Mucosa of stomach (tissue), 1 donor: ENCODE data around the gene EMC10.
"Not testable (repeated sequence)": the region's sequence is repeated elsewhere in the genome, so short reads cannot be mapped to it uniquely, and the experiment has no call there.

Source experiments
- H3K27me3 ChIP-seq: one replicate; pipeline ENCODE4 v1.7.0; 2013; ENCODE audit warnings: mild to moderate bottlenecking, low read length; ENCODE audit not compliant: control insufficient read depth, insufficient read depth
- H3K36me3 ChIP-seq: one replicate; pipeline ENCODE4 v1.7.0; 2013; ENCODE audit warnings: low read length; ENCODE audit not compliant: control insufficient read depth, insufficient read depth
- H3K4me1 ChIP-seq: one replicate; pipeline ENCODE4 v1.7.0; 2013; ENCODE audit warnings: mild to moderate bottlenecking, low read length; ENCODE audit not compliant: control insufficient read depth, insufficient read depth
- H3K4me3 ChIP-seq: one replicate; pipeline ENCODE4 v1.7.0; 2013; ENCODE audit warnings: low read length
- H3K9ac ChIP-seq: one replicate; pipeline ENCODE4 v1.7.0; 2013; ENCODE audit warnings: mild to moderate bottlenecking, low read length, moderate library complexity
- H3K9me3 ChIP-seq: one replicate; pipeline ENCODE4 v1.7.0; 2013; ENCODE audit warnings: mild to moderate bottlenecking, low read length, moderate library complexity; ENCODE audit not compliant: control insufficient read depth
- donor health status: Pancreatic carcinoma.

EMC10 gene

DNA sequence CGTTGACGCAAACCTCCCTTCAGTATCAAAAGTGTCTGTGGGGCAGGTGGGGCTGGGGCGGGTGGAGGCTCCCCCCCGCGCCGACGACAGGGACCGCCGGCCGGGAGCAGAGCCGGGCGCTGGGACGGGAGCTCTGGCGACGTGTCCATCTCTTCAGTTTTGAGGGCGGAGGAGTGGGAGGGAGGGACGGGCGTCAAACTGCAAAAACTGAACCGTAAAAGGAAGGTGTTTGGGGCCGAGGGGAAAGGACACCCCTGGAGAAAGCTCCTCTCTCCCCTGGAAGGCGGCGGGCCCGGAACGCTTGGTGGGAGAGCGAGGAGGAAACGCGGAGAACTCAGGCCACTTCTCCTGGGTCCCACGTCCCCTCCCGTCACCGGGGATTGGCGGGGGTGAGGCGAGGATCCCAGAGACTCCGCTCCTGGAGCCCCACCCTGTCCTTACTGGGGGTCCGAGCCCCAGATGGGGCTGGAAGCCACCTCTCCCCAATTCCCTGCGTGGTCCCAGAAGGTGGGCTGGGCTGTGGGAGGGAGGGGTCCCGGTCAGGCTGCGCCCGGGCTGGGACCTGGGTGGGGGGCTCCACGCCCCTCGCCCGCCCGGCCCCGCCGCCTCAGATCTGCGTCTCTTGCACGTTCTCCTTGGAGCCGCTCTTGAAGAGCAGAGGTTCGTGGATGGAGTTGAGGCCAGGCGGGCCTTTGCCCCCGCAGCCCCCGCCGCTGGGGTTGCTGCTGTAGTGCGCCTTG is 40.8 kb downstream of the EMC10 start:
- no peaks in the 10 kb centered on the region for H3K36me3 ChIP-seq
- H3K9me3 ChIP-seq, result no peaks in the 10 kb centered on the region
- no peak overlapping the region for H3K9ac ChIP-seq
- no peaks in the 10 kb centered on the region for H3K4me1 ChIP-seq
- no peaks in the 10 kb centered on the region for H3K27me3 ChIP-seq
- H3K4me3 ChIP-seq, result no peak overlapping the region

DNA sequence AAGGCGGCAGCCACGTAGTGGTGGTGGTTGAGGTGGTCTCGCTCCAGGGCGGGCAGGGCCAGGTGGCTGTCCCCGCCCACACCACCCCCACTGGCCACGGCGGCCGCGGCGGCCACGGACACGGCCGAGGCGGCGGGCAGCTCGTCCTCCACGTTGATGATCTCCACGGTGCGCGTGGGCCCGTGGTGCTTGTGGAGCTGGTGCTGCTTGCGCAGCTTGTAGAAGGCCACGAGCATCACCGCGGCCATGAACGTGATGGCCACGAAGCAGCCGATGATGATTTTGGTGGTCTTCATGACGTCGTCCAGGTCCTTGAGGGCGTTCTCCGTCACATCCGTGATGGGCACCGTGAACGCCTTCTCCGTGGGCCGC is 41.4 kb downstream of the EMC10 start:
- H3K4me3 ChIP-seq, result no peak overlapping the region
- H3K4me1 ChIP-seq, result no peaks in the 10 kb centered on the region
- no peaks in the 10 kb centered on the region for H3K36me3 ChIP-seq
- H3K27me3 ChIP-seq, result no peaks in the 10 kb centered on the region
- H3K9ac ChIP-seq, result no peak overlapping the region
- H3K9me3 ChIP-seq, result no peaks in the 10 kb centered on the region

DNA sequence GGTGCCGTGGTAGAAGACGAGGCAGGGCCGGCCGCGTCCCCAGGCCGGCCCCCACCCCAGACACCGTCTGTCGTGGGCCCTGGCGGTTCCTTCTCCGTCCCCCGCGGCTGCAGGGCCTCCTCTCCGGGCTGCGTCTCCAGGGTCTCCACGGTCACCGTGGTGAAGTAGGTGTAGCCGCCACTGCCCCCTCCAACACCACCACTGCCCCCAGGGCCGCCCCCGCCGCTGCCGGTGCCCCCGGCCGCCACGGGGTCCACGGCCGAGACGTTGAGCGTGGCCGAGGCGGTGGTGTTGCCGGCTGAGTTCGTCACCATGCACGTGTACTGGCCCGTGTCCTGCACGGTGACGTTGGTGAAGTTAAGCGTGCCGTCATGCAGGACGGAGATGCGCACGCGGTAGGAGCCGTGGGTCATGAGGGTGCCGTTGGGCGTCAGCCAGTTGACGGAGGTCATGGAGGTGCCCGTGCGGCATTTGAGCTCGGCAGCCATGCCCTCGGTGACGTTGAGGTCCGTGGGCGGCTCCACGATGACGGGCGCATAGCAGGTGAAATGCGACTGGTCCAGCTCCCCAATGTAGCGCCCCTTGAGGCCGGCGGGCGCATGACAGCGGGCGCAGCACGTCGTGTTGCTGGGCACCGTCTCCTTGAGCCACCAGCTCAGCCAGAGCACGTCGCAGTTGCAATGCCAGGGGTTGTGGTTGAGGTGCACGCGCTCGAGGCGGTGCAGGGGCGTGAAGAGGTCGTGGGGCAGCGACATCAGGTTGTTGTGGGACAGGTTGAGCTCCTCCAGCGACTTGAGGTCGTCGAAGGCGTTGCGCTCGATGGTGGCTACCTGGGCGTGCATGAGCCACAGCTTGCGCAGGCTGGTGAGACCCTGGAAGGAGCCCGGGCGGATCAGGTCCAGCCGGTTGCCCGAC is 42.0 kb downstream of the EMC10 start:
- no peak overlapping the region for H3K9ac ChIP-seq
- H3K9me3 ChIP-seq, result no peaks in the 10 kb centered on the region
- H3K36me3 ChIP-seq, result no peaks in the 10 kb centered on the region
- H3K4me3 ChIP-seq, result no peak overlapping the region
- no peaks in the 10 kb centered on the region for H3K27me3 ChIP-seq
- no peaks in the 10 kb centered on the region for H3K4me1 ChIP-seq

DNA sequence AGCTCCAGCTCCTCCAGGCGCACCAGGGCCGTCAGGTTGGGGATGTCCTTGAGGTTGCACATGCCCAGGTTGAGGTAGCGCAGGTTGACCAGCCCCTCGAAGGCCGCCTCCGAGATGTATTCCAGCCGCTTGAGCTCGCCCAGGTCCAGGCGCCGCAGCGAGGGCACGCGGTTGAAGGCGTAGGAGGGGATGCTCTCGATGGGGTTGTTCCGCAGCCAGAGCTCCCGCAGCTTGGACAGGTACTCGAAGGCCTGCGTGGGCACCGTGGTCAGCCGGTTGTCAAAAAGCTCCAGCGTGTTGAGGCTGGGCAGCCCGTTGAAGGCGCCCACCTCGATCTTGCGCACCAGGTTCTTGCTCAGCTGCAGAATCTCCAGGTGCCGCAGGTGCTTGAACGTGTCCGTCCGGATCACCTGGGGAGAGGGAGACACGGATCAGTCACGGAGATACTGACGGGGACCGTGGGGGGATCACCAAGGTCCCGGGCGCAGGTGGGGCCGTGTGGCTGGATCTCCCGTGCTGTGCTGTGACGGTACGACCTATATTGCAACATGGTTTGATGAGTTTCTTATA is 42.8 kb downstream of the EMC10 start:
- no peaks in the 10 kb centered on the region for H3K9me3 ChIP-seq
- H3K9ac ChIP-seq, result no peak overlapping the region
- H3K4me1 ChIP-seq, result no peaks in the 10 kb centered on the region
- H3K27me3 ChIP-seq, result no peaks in the 10 kb centered on the region
- no peaks in the 10 kb centered on the region for H3K36me3 ChIP-seq
- H3K4me3 ChIP-seq, result no peak overlapping the region

DNA sequence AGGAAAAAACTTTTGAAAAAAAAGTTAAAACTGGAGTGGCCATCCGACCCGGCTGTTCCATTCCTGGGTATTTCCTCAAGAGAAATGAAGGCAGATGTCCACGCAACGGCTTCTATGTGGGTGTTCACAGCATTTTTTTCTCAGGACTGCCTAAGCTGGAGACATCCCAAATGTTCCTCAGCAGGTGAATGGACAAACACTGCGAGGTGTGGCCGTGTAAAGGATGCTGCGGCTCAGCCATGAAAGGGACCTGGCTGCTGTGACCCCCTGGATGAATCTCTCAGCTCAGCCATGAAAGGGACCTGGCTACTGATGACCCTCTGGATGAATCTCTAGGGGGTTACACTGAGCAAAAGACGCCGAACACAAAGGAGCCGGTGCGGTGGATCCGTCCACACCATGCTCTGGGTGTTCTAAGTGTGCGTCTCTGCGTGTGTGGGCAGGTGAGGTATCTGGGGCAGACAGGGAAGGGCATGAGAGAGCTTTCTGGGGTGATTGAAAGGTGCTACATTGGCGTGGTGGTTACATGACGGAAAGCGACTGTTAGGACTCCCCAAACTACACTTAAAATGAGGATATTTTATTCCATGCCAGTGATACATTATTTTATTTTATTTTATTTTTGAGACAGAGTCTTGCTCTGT is 44.6 kb downstream of the EMC10 start:
- Histone ChIP-seq H3K27me3 (no peaks in the 10 kb centered on the region), H3K9ac (no peak overlapping the region), H3K9me3 (no peaks in the 10 kb centered on the region), H3K36me3 (no peaks in the 10 kb centered on the region), H3K4me3 (no peak overlapping the region), H3K4me1 (no peaks in the 10 kb centered on the region)

DNA sequence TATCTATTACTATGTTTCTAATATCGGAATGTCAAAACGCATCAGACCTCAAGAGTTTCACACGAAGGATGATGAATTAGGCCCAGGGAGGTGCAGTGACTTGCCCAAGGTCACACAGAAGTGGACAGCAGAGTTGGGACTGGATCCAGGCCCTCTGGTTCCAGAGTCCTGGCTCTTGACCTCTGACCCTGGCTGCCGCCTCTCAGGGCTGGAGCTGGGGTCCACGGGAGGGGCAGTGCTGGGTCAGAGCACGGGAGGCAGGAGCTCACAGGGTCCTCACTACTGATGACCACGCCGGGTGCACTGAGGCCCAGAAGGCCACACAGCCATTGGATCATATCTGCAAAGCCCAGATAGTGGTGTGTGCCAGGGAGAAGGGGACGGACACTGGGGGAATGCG is 46.6 kb downstream of the EMC10 start:
- Histone ChIP-seq H3K27me3 (peaks cover 4% of the 10 kb centered on the region), H3K9me3 (no peaks in the 10 kb centered on the region), H3K36me3 (no peaks in the 10 kb centered on the region), H3K4me1 (no peaks in the 10 kb centered on the region), H3K4me3 (no peak overlapping the region), H3K9ac (no peak overlapping the region)

DNA sequence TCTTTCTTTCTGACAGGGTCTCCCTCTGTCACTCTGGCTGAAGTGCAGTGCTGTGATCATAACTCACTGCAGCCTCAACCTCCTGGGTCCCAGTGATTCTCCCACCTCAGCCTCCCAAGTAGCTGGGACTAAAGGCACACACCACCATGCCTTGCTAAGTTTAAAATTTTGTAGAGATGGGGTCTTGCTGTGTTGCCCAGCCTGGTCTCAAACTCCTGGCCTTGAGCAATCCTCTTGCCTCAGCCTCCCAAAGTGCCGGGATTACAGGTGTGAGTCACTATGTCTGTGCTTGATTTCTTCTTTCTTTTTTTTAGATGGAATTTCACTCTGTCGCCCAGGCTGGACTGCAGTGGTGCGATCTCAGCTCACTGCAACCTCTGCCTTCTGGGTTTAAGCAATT is 51.7 kb downstream of the EMC10 start:
- H3K4me3 ChIP-seq, H3K9me3 ChIP-seq, H3K36me3 ChIP-seq, H3K9ac ChIP-seq, H3K4me1 ChIP-seq, H3K27me3 ChIP-seq: not testable (repeated sequence)

DNA sequence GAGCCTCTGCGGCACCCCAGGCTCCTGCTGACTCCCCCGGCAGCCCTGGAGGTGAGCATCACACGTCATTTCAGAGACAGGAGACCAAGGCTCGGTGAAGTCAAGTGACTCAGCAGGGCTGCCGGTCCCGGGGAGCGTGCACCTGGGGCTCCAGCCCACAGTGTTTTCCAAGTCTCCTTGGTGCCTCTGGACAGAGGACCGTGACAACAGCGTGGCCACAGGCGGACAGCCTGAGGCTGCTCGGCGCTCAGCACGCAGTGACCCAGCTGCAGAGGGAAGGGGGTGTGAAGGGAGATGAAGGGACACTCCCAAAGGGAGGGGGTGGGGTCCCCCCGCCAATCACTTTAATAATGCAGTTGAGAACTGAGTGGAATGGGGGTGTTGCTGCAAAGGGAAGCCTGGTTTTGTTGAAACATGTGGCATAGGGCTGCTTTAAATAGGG is 54.9 kb downstream of the EMC10 start:
- H3K9ac ChIP-seq, result no peak overlapping the region
- no peaks in the 10 kb centered on the region for H3K36me3 ChIP-seq
- no peaks in the 10 kb centered on the region for H3K4me1 ChIP-seq
- peaks cover 2% of the 10 kb centered on the region for H3K27me3 ChIP-seq
- no peak overlapping the region for H3K4me3 ChIP-seq
- H3K9me3 ChIP-seq, result no peaks in the 10 kb centered on the region

DNA sequence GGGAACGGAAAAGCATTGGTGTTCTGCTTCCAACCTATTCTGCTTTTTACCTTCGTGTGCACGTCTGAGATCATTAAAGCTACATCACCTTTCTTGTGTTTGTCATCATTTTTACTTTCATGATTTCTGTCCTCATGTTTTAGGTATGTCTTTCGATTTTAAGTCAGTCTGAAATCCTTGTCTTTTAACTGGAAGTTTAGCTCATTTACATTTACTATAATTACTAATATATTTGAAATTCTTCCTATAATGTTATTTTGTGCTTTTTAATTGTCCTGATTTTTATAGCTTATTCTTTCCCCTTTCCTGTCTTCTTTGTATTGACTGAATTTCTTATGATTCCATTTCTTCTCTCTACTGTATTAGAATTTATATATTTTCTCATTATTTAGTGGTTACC is 56.6 kb downstream of the EMC10 start:
- Histone ChIP-seq H3K9me3 (no peaks in the 10 kb centered on the region), H3K4me3 (no peak overlapping the region), H3K4me1 (no peaks in the 10 kb centered on the region), H3K27me3 (no peaks in the 10 kb centered on the region), H3K9ac (no peak overlapping the region), H3K36me3 (no peaks in the 10 kb centered on the region)

DNA sequence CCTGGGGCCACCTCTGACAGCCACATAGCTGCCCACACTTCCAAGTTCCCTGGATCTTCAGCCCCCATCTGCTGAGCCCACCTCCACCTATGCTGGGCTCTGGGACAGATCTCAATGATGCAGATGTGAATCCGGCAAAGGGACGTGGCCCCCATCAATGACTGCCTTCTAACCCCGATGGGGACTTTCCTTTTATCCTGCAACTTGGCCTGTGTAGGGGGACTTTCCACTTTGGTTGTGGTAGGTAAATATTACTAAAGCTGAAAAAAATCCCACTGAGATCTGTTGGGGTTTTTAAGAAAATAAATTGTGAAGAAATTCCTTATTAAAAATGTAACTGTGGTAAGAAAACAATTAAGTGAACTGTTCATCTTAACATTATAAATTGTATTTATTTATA is 58.2 kb downstream of the EMC10 start:
- Histone ChIP-seq H3K27me3 (no peaks in the 10 kb centered on the region), H3K9ac (no peak overlapping the region), H3K4me1 (no peaks in the 10 kb centered on the region), H3K4me3 (no peak overlapping the region), H3K36me3 (no peaks in the 10 kb centered on the region), H3K9me3 (no peaks in the 10 kb centered on the region)

DNA sequence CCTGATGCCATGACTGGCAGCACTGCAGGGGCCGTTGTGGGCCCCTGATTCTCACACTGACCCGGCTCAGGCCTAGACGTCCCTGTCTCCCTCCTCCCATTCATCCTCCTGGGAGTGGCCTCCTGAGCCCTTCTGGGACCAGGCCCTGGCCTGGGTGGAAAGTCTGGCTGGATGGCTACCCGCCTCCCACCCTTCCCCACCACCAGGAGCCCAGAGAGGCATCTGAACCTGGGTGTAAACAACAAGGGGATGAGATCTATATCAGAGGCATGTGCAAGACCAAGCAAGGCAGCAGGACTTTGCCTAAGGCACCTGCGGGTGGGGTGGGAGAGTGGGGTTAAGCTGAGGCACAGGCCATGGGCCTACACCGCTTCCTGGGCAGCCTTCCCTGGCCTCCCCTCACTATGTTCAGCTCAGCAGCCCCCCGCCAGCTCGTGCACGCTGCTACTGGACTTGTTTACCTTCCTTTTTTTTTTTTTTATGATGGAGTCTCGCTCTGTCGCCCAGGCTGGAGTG is 59.4 kb downstream of the EMC10 start:
- Histone ChIP-seq H3K4me3 (no peak overlapping the region), H3K9me3 (no peaks in the 10 kb centered on the region), H3K27me3 (no peaks in the 10 kb centered on the region), H3K36me3 (no peaks in the 10 kb centered on the region), H3K4me1 (no peaks in the 10 kb centered on the region), H3K9ac (no peak overlapping the region)
